ENCODE data around the gene C1orf116.

- TF ChIP-seq TEAD4 (CRISPR knock-in tag; IDR thresholded peaks at IDR 0.05) (no peak), AR (CRISPR knock-in tag; IDR thresholded peaks at IDR 0.05) (no peak)
These were observed 808 bp downstream of the C1orf116 start for GRCh38 chr1:207031632-207032264.
